Naive thymus-derived CD8-positive, alpha-beta T cell (primary cell): Measurements from ENCODE around the gene ROR1. TPM values are rescaled to one million over a fixed set of nuclear protein-coding genes. Genes with fewer than 3 reads are reported as not detected.
A peak's percentile ranks its signal among the peaks of the same experiment; 100 is the strongest.

ENCODE experiments used
- ATAC-seq, 2 donors: fragments of 150-1000 bp; cut with Tn5 transposase in 1 of 2; sonication (Bioruptor Pico), chemical (Tn5 transposase) in 1 of 2; 1 replicate in 1 of 2; 2 replicates in 1 of 2; pipeline ENCODE4 v1.10.0; 2021; ENCODE audit warnings: mild to moderate bottlenecking in 2 of 2, moderate library complexity in 2 of 2
- POLR2A ChIA-PET: fragments of 350-600 bp; sonication (Branson Sonifier 250); formaldehyde crosslinking; loops from one replicate; lab custom pipeline; 2021; ENCODE audit warnings: antibody characterized with exemption; lab: Charles Lee
- DNase-seq, 10 donors: peaks; one replicate each; pipeline versions ENCODE4 v3.0.0 to v3.0.0-alpha.2; 2020 to 2022
- H3K27ac Mint-ChIP-seq, 10 donors: one replicate each; pipeline ENCODE4 v1.8.0; 2020 to 2022; ENCODE audit warnings: mild to moderate bottlenecking in 10 of 10, mixed read lengths in 10 of 10, moderate library complexity in 4 of 10, inconsistent platforms in 1 of 10
- H3K27me3 Mint-ChIP-seq, 5 donors: one replicate each; pipeline ENCODE4 v1.8.0; 2021 to 2022; ENCODE audit warnings: mixed read lengths in 5 of 5
- H3K36me3 Mint-ChIP-seq, 3 donors: one replicate each; pipeline ENCODE4 v1.8.0; 2020 to 2022; ENCODE audit warnings: mixed read lengths in 3 of 3, mild to moderate bottlenecking in 2 of 3, inconsistent platforms in 1 of 3
- H3K4me1 Mint-ChIP-seq, 4 donors: one replicate each; pipeline ENCODE4 v1.8.0; 2021 to 2022; ENCODE audit warnings: mixed read lengths in 4 of 4
- H3K4me3 Mint-ChIP-seq, 10 donors: one replicate each; pipeline ENCODE4 v1.8.0; 2020 to 2022; ENCODE audit warnings: mild to moderate bottlenecking in 10 of 10, mixed read lengths in 10 of 10, moderate library complexity in 6 of 10, inconsistent platforms in 1 of 10
- H3K9me3 Mint-ChIP-seq, 9 donors: one replicate each; pipeline ENCODE4 v1.8.0; 2020 to 2022; ENCODE audit warnings: mixed read lengths in 9 of 9, mild to moderate bottlenecking in 3 of 9, inconsistent platforms in 1 of 9, moderate library complexity in 1 of 9
- polyA plus RNA-seq, 3 donors: library from polyadenylated mRNA; unstranded; fragments of 300-500 nt; fragmentation: Illumina TruSeq; gene quantifications; one replicate each; pipeline ENCODE4 v1.2.3, GENCODE V29; 2021
- total RNA-seq, 8 experiments: library from RNA in 2 of 8; stranded (reverse) in 2 of 8; gene quantifications; one replicate each; pipeline ENCODE4 v1.2.3 and lab custom pipeline; 2021 to 2026

Gene ROR1
- total and polyA plus RNA-seq, 5 experiments from 2014 or later = 0.44 to 0.80 TPM; not detected in 3

- H3K9me3 Mint-ChIP-seq = no peaks in the 10 kb centered on the region
- no peak overlapping the region for H3K27ac Mint-ChIP-seq
- no peak overlapping the region for H3K4me3 Mint-ChIP-seq
- POLR2A ChIA-PET = no interaction called here
- H3K36me3 Mint-ChIP-seq = no peaks in the 10 kb centered on the region
- no peak for DNase-seq
- H3K27me3 Mint-ChIP-seq = peaks cover 0 to 4% (median 1%) of the 10 kb centered on the region in 5 donors
- no peak for ATAC-seq
- H3K4me1 Mint-ChIP-seq = no peaks in the 10 kb centered on the region
These were observed 101.8 kb downstream of the ROR1 start for GRCh38 chr1:63875636-63876035.

GRCh38 chr1:63877021-63877767 is 103.4 kb downstream of the ROR1 start:
- H3K27me3 Mint-ChIP-seq = peaks cover 0 to 3% (median 0%) of the 10 kb centered on the region in 5 donors
- no peaks in the 10 kb centered on the region for H3K9me3 Mint-ChIP-seq
- ATAC-seq = no peak
- no peaks in the 10 kb centered on the region for H3K4me1 Mint-ChIP-seq
- POLR2A ChIA-PET = no interaction called here
- DNase-seq = no peak
- no peak overlapping the region for H3K27ac Mint-ChIP-seq
- no peak overlapping the region for H3K4me3 Mint-ChIP-seq
- no peaks in the 10 kb centered on the region for H3K36me3 Mint-ChIP-seq

DNA sequence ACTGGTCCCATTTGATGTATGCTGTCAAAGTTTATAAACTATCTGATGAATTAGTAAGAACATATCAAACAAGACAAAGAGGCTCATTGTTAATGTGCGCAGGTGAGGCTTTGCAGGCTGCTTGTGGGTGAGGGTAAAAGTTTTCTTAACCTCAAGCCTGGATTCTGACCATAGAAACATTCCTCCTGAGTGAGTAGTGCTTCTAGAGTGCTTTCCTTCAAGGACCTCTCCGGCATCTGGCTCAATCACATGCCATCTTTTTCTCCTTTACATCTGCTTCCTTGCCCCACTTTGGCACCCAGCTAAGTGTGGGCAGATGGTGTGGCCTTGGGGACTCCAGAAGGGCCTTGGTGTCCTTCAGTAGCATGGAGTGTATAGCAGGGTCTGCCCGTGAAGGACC is 104.0 kb downstream of the ROR1 start:
- DNase-seq (no peak), ATAC-seq (no peak)
- POLR2A ChIA-PET = no interaction called here
- Mint-ChIP-seq H3K4me3 (no peak overlapping the region), H3K4me1 (no peaks in the 10 kb centered on the region), H3K27me3 (peaks cover 0 to 3% (median 0%) of the 10 kb centered on the region in 5 donors), H3K9me3 (no peaks in the 10 kb centered on the region), H3K27ac (no peak overlapping the region), H3K36me3 (no peaks in the 10 kb centered on the region)

GRCh38 chr1:63878932-63879331 is 105.1 kb downstream of the ROR1 start:
- POLR2A ChIA-PET = no interaction called here
- Mint-ChIP-seq H3K27ac (no peak overlapping the region), H3K9me3 (no peaks in the 10 kb centered on the region), H3K4me3 (no peak overlapping the region), H3K4me1 (no peaks in the 10 kb centered on the region), H3K36me3 (no peaks in the 10 kb centered on the region), H3K27me3 (peaks cover 0 to 3% (median 0%) of the 10 kb centered on the region in 5 donors)
- no peak for ATAC-seq
- DNase-seq = no peak

DNA sequence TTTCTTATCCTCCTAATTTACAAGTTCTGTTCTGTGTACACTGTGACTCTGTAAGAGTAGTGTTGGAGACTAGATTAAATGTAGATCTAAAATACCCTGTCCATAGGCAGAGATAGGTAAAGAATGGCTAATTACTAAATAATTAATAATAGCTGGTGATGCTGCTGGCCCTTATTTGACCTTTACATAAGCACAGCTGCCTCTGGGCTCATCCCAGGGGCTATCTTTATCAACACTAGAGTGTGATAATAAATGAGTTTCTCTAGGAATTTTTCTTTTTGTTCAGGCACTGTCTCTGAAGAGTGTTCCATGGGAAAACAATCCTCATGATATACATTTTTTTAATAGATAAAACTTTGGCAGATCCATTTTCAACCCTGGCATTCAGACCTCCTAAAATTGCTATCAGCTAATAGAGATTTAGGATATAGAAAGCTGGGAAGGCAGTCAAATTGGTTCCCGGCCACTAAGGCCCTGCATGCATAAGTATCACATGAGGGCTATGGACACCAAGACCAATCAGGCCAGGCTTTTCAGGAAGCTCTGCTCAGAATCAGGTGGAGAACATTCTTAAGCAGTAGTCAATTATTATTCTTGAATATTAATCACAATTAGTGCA is 107.2 kb downstream of the ROR1 start:
- H3K4me1 Mint-ChIP-seq = no peaks in the 10 kb centered on the region
- no peaks in the 10 kb centered on the region for H3K36me3 Mint-ChIP-seq
- no peak for DNase-seq
- H3K27ac Mint-ChIP-seq = no peak overlapping the region
- no peak for ATAC-seq
- POLR2A ChIA-PET = no interaction called here
- H3K27me3 Mint-ChIP-seq = peaks cover 0 to 4% (median 0%) of the 10 kb centered on the region in 5 donors
- no peaks in the 10 kb centered on the region for H3K9me3 Mint-ChIP-seq
- H3K4me3 Mint-ChIP-seq = no peak overlapping the region

GRCh38 chr1:63882048-63882704 is 108.4 kb downstream of the ROR1 start:
- no peak for DNase-seq
- H3K9me3 Mint-ChIP-seq = no peaks in the 10 kb centered on the region
- H3K4me3 Mint-ChIP-seq = no peak overlapping the region
- ATAC-seq = no peak
- POLR2A ChIA-PET = no interaction called here
- peaks cover 0 to 4% (median 0%) of the 10 kb centered on the region in 5 donors for H3K27me3 Mint-ChIP-seq
- H3K4me1 Mint-ChIP-seq = no peaks in the 10 kb centered on the region
- H3K36me3 Mint-ChIP-seq = no peaks in the 10 kb centered on the region
- no peak overlapping the region for H3K27ac Mint-ChIP-seq

- Mint-ChIP-seq H3K4me1 (peaks cover 0 to 3% (median 0%) of the 10 kb centered on the region in 4 donors), H3K9me3 (no peaks in the 10 kb centered on the region), H3K36me3 (no peaks in the 10 kb centered on the region), H3K27me3 (peaks cover 0 to 2% (median 0%) of the 10 kb centered on the region in 5 donors), H3K4me3 (no peak overlapping the region), H3K27ac (peak overlapping the region in 1 of 10 donors; percentile 19)
- ATAC-seq (no peak), DNase-seq (no peak)
- POLR2A ChIA-PET = no interaction called here
These were observed 109.8 kb downstream of the ROR1 start for GRCh38 chr1:63883494-63884235.

- Mint-ChIP-seq H3K36me3 (no peaks in the 10 kb centered on the region), H3K27me3 (peaks cover 0 to 2% (median 0%) of the 10 kb centered on the region in 5 donors), H3K9me3 (no peaks in the 10 kb centered on the region), H3K4me1 (peaks cover 0 to 6% (median 0%) of the 10 kb centered on the region in 4 donors), H3K4me3 (no peak overlapping the region), H3K27ac (no peak overlapping the region)
- DNase-seq (no peak), ATAC-seq (no peak)
- POLR2A ChIA-PET = no interaction called here
These were observed 110.7 kb downstream of the ROR1 start for GRCh38 chr1:63884486-63884885.

GRCh38 chr1:63885899-63886298 is 112.1 kb downstream of the ROR1 start:
- Mint-ChIP-seq H3K27ac (no peak overlapping the region), H3K4me3 (no peak overlapping the region), H3K4me1 (peaks cover 0 to 13% (median 0%) of the 10 kb centered on the region in 4 donors), H3K36me3 (no peaks in the 10 kb centered on the region), H3K27me3 (peaks cover 0 to 2% (median 0%) of the 10 kb centered on the region in 5 donors), H3K9me3 (peaks cover 0 to 4% (median 0%) of the 10 kb centered on the region in 9 donors)
- DNase-seq (no peak), ATAC-seq (no peak)
- POLR2A ChIA-PET = no interaction called here

DNA sequence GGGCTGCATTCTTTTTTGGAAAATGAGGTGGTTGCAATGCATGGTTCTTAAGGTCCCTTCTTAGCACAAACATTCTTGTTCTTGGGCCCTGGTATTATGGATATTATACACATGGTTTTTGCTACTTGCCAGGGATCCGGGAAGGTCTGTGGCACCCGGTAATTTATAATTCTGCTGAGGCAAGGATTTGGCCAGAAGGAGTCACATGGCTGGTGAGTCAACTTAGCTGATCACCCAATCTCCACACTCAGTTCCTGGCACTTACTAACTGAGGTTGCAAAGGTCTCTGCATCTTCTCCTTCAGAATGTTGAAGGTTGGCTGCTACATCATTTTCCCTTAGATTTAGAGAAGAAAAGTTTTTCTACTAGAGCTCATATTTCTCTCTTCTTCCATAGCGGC is 112.5 kb downstream of the ROR1 start:
- H3K27me3 Mint-ChIP-seq = peaks cover 0 to 2% (median 0%) of the 10 kb centered on the region in 5 donors
- H3K27ac Mint-ChIP-seq = no peak overlapping the region
- H3K4me1 Mint-ChIP-seq = peaks cover 0 to 17% (median 0%) of the 10 kb centered on the region in 4 donors
- no peaks in the 10 kb centered on the region for H3K36me3 Mint-ChIP-seq
- peaks cover 0 to 4% (median 0%) of the 10 kb centered on the region in 9 donors for H3K9me3 Mint-ChIP-seq
- POLR2A ChIA-PET = no interaction called here
- ATAC-seq = no peak
- no peak overlapping the region for H3K4me3 Mint-ChIP-seq
- DNase-seq = no peak

DNA sequence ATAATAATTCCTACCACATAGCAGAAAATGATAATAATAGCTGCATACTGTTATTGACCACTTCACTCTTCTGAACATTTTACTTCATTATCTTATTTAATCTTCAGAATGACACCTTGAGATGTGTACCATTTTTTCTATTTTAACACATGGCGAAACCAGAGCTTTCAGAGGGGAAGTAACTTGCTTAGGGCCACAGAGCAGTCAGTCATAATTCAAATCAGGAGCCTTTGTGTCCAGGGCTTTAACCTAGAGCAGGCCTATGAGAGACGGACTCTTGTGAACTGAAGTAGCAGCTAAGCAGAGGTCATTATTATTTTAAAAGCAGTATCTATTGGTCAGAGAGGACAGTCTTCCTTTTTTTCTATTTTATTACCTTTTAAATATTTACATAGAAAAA is 114.0 kb downstream of the ROR1 start:
- H3K36me3 Mint-ChIP-seq = no peaks in the 10 kb centered on the region
- no peak overlapping the region for H3K27ac Mint-ChIP-seq
- POLR2A ChIA-PET = interaction anchor here (0.5 kb wide), 1 partner anchor 99 kb away, joined by 5 read pairs; no protein-coding TSS in a partner anchor
- no peak for DNase-seq
- no peak for ATAC-seq
- H3K9me3 Mint-ChIP-seq = peaks cover 0 to 4% (median 0%) of the 10 kb centered on the region in 9 donors
- no peak overlapping the region for H3K4me3 Mint-ChIP-seq
- peaks cover 0 to 2% (median 0%) of the 10 kb centered on the region in 5 donors for H3K27me3 Mint-ChIP-seq
- peaks cover 0 to 27% (median 0%) of the 10 kb centered on the region in 4 donors for H3K4me1 Mint-ChIP-seq

GRCh38 chr1:63888984-63889383 is 115.2 kb downstream of the ROR1 start:
- POLR2A ChIA-PET = no interaction called here
- Mint-ChIP-seq H3K27me3 (peaks cover 0 to 5% (median 0%) of the 10 kb centered on the region in 5 donors), H3K27ac (no peak overlapping the region), H3K9me3 (peaks cover 0 to 4% (median 0%) of the 10 kb centered on the region in 9 donors), H3K4me3 (no peak overlapping the region), H3K4me1 (peaks cover 0 to 34% (median 0%) of the 10 kb centered on the region in 4 donors), H3K36me3 (no peaks in the 10 kb centered on the region)
- ATAC-seq (no peak), DNase-seq (no peak)
